Activated CD8-positive, alpha-beta T cell treated with anti-CD3 and anti-CD28 coated beads for 36 hours (primary cell): ENCODE measurements around the gene CDK19. TPM values are rescaled to one million over a fixed set of nuclear protein-coding genes. Genes with fewer than 3 reads are reported as not detected.

Experiments
- ATAC-seq: fragments of 200-7000 bp; cut with Tn5 transposase; one replicate; pipeline ENCODE4 v1.10.0; 2021; ENCODE audit warnings: mild to moderate bottlenecking, moderate library complexity
- CTCF ChIA-PET: fragments of 350-600 bp; sonication (Branson Sonifier 250); formaldehyde crosslinking; loops from one replicate; lab custom pipeline; 2021; ENCODE audit warnings: antibody characterized with exemption; lab: Charles Lee
- POLR2A ChIA-PET: fragments of 350-600 bp; sonication (Branson Sonifier 250); formaldehyde crosslinking; loops from one replicate; lab custom pipeline; 2021; ENCODE audit warnings: antibody characterized with exemption; lab: Charles Lee
- DNase-seq: peaks from one replicate; pipeline ENCODE4 v3.0.0-alpha.2; 2020
- H3K27ac Mint-ChIP-seq: one replicate; pipeline ENCODE4 v1.8.0; 2021; ENCODE audit warnings: mild to moderate bottlenecking, mixed read lengths
- H3K27me3 Mint-ChIP-seq: one replicate; pipeline ENCODE4 v1.8.0; 2021; ENCODE audit warnings: mixed read lengths
- H3K36me3 Mint-ChIP-seq: one replicate; pipeline ENCODE4 v1.8.0; 2021; ENCODE audit warnings: low read depth, mixed read lengths
- H3K4me1 Mint-ChIP-seq: one replicate; pipeline ENCODE4 v1.8.0; 2021; ENCODE audit warnings: low read depth, mixed read lengths
- H3K4me3 Mint-ChIP-seq: one replicate; pipeline ENCODE4 v1.8.0; 2021; ENCODE audit warnings: mild to moderate bottlenecking, moderate library complexity, mixed read lengths
- H3K9me3 Mint-ChIP-seq: one replicate; pipeline ENCODE4 v1.8.0; 2021; ENCODE audit warnings: mixed read lengths
- intact Hi-C: fragments of 100-400 bp; cut with micrococcal nuclease; formaldehyde crosslinking; loops from one replicate; pipeline ENCODE4 v1.10.0; 2022
- total RNA-seq, 2 experiments: library from RNA; stranded (reverse); gene quantifications; one replicate each; pipeline ENCODE4 v1.2.3, GENCODE V29; 2021
- TF ChIP-seq, protein P1 (sequence below): fragments of 200-600 bp; IDR thresholded peaks from one replicate; pipeline ENCODE4 v1.8.0; 2022; ENCODE audit warnings: antibody characterized with exemption, mild to moderate bottlenecking

Gene CDK19
- total RNA-seq, 2 experiments from 2014 or later, result 11.8 to 13.1 TPM

DNA sequence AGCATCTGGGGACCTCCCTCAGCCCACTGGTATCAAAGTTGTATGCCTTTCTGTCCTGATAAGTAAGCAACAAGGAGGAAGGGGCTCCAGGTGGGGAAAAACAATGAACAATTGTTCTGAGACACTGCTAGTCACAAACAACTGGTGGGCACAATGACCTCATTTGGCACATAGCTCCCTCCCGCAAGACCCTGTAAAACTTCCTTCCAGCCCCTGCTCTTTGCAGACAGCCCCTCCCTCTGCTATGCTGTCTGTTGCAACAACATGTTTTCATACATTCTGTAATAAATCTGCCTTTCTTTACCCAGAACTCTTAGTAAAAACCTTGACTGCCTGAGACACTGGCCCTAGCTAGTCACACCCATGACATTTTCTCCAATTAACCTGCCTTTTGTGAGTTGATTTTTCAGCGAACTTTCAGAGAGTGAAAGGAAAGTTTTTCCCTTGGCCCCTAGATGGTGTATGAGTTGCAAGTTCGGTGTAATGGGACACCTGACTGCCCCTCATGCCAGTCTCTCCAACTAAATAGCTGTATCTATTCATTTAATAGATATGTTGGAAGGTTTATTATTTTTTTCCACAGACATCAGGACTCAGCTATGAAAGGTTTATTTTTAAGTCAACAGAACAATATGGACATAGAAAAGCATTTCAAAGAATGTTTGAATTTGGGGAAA is 196.5 kb downstream of the CDK19 start:
- intact Hi-C loops, result no loop called here
- Mint-ChIP-seq H3K27me3 (no peaks in the 10 kb centered on the region), H3K4me3 (no peak overlapping the region), H3K36me3 (peaks cover 5% of the 10 kb centered on the region), H3K9me3 (no peaks in the 10 kb centered on the region), H3K27ac (no peak overlapping the region), H3K4me1 (peaks cover 5% of the 10 kb centered on the region)
- no peak for ATAC-seq
- DNase-seq, result no peak
- POLR2A ChIA-PET, result interaction anchor here (0.7 kb wide), 1 partner anchor 38 kb away, joined by 3 read pairs; no protein-coding TSS in a partner anchor
- TF ChIP-seq, protein P1, sequence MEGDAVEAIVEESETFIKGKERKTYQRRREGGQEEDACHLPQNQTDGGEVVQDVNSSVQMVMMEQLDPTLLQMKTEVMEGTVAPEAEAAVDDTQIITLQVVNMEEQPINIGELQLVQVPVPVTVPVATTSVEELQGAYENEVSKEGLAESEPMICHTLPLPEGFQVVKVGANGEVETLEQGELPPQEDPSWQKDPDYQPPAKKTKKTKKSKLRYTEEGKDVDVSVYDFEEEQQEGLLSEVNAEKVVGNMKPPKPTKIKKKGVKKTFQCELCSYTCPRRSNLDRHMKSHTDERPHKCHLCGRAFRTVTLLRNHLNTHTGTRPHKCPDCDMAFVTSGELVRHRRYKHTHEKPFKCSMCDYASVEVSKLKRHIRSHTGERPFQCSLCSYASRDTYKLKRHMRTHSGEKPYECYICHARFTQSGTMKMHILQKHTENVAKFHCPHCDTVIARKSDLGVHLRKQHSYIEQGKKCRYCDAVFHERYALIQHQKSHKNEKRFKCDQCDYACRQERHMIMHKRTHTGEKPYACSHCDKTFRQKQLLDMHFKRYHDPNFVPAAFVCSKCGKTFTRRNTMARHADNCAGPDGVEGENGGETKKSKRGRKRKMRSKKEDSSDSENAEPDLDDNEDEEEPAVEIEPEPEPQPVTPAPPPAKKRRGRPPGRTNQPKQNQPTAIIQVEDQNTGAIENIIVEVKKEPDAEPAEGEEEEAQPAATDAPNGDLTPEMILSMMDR, result no peak
- CTCF ChIA-PET, result interaction anchor here (0.9 to 2.8 kb wide), 2 partner anchors 13 to 40 kb away, joined by 3 to 8 read pairs; no protein-coding TSS in a partner anchor

GRCh38 chr6:110617057-110617456 is 198.2 kb downstream of the CDK19 start:
- no peak overlapping the region for H3K27ac Mint-ChIP-seq
- ChIA-PET POLR2A (no interaction called here), CTCF (interaction anchor here (0.8 kb wide), 1 partner anchor 28 kb away, joined by 3 read pairs; no protein-coding TSS in a partner anchor)
- DNase-seq (no peak), ATAC-seq (no peak)
- TF ChIP-seq, protein P1, result no peak
- H3K9me3 Mint-ChIP-seq, result no peaks in the 10 kb centered on the region
- peaks cover 5% of the 10 kb centered on the region for H3K36me3 Mint-ChIP-seq
- peaks cover 5% of the 10 kb centered on the region for H3K4me1 Mint-ChIP-seq
- no peak overlapping the region for H3K4me3 Mint-ChIP-seq
- intact Hi-C loops, result no loop called here
- no peaks in the 10 kb centered on the region for H3K27me3 Mint-ChIP-seq

- H3K4me1 Mint-ChIP-seq, result peaks cover 5% of the 10 kb centered on the region
- ATAC-seq (no peak), DNase-seq (no peak)
- no peak overlapping the region for H3K4me3 Mint-ChIP-seq
- TF ChIP-seq, protein P1, result no peak
- H3K27me3 Mint-ChIP-seq, result no peaks in the 10 kb centered on the region
- intact Hi-C loops, result no loop called here
- no peak overlapping the region for H3K27ac Mint-ChIP-seq
- ChIA-PET CTCF (no interaction called here), POLR2A (no interaction called here)
- no peaks in the 10 kb centered on the region for H3K9me3 Mint-ChIP-seq
- H3K36me3 Mint-ChIP-seq, result peaks cover 5% of the 10 kb centered on the region
Observed at GRCh38 chr6:110615722-110616121, 199.5 kb downstream of the CDK19 start.

GRCh38 chr6:110614586-110614985 is 200.7 kb downstream of the CDK19 start:
- H3K27ac Mint-ChIP-seq, result no peak overlapping the region
- TF ChIP-seq, protein P1, result no peak

DNA sequence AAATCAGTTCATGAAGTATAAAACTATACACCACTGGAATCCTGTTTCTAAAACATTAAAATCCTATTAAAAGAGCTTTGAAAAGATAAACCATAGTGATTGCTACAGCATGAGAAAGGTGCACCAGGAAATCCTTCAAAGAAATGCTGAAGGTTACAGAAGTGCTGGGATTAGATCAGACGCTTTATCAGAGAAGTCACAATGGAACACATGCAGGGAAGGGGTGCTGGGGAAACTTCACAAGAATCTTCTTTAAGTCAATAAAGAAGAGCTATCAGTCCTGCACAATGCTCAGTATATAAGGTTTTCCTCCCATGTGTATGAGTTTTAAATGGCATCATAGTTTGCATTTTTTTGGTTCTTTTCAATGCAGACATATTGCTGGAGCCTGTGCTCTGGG is 201.2 kb downstream of the CDK19 start:
- no peak for DNase-seq
- no peaks in the 10 kb centered on the region for H3K27me3 Mint-ChIP-seq
- TF ChIP-seq, protein P1, result no peak
- H3K9me3 Mint-ChIP-seq, result no peaks in the 10 kb centered on the region
- intact Hi-C loops, result no loop called here
- peaks cover 5% of the 10 kb centered on the region for H3K36me3 Mint-ChIP-seq
- ChIA-PET POLR2A (no interaction called here), CTCF (interaction anchor here (1.6 kb wide), 1 partner anchor 68 kb away, joined by 4 read pairs; no protein-coding TSS in a partner anchor)
- peaks cover 5% of the 10 kb centered on the region for H3K4me1 Mint-ChIP-seq
- H3K27ac Mint-ChIP-seq, result no peak overlapping the region
- no peak for ATAC-seq
- no peak overlapping the region for H3K4me3 Mint-ChIP-seq

More at GRCh38 chr6:110614586-110614985, 200.7 kb downstream of the CDK19 start:
- intact Hi-C loops, result no loop called here
- no peak for DNase-seq
- Mint-ChIP-seq H3K27me3 (no peaks in the 10 kb centered on the region), H3K36me3 (peaks cover 5% of the 10 kb centered on the region), H3K4me1 (peaks cover 5% of the 10 kb centered on the region), H3K4me3 (no peak overlapping the region), H3K9me3 (no peaks in the 10 kb centered on the region)
- ChIA-PET POLR2A (no interaction called here), CTCF (interaction anchor here (0.9 to 1.6 kb wide), 2 partner anchors 16 to 67 kb away, joined by 4 read pairs; no protein-coding TSS in a partner anchor)
- ATAC-seq, result no peak
